Left lung (tissue), 10 donors: ENCODE results near the gene IMPA2. TPM values are rescaled to one million over a fixed set of nuclear protein-coding genes. Genes with fewer than 3 reads are reported as not detected.

Source experiments
- ATAC-seq: fragments of 200-7000 bp; cut with Tn5 transposase; one replicate; pipeline ENCODE4 v1.9.1; 2020; ENCODE audit warnings: moderate library complexity
- DNase-seq, 4 donors: peaks; one replicate each; pipeline ENCODE4 v3.0.0-alpha.2; 2013 to 2020
- H3K27ac ChIP-seq, 2 donors: fragments of 200-600 bp; sonication (generic) in 1 of 2; one replicate each; pipeline versions ENCODE4 v1.5.0 to v1.8.0; 2020 to 2021
- H3K27me3 ChIP-seq, 2 donors: fragments of 200-600 bp; sonication (generic) in 1 of 2; one replicate each; pipeline versions ENCODE4 v1.5.0 to v1.8.0; 2020 to 2021
- H3K36me3 ChIP-seq, 2 donors: fragments of 200-600 bp; sonication (generic) in 1 of 2; one replicate each; pipeline versions ENCODE4 v1.5.0 to v1.8.0; 2020 to 2021
- H3K4me1 ChIP-seq, 2 donors: fragments of 200-600 bp; one replicate each; pipeline ENCODE4 v1.8.0; 2021
- H3K4me3 ChIP-seq, 2 donors: fragments of 200-600 bp; sonication (generic) in 1 of 2; one replicate each; pipeline versions ENCODE4 v1.5.0 to v1.8.0; 2020 to 2021; ENCODE audit warnings: mild to moderate bottlenecking in 1 of 2
- H3K9me3 ChIP-seq, 2 donors: fragments of 200-600 bp; sonication (generic) in 1 of 2; one replicate each; pipeline versions ENCODE4 v1.5.0 to v1.8.0; 2020 to 2021
- CTCF ChIP-seq, 2 donors: fragments of 200-600 bp; sonication (generic) in 1 of 2; IDR thresholded peaks; one replicate each; pipeline versions ENCODE4 v1.5.0 to v1.8.0; 2021; ENCODE audit warnings: antibody characterized with exemption in 2 of 2
- intact Hi-C, 2 donors: fragments of 100-400 bp; cut with DNase I; formaldehyde crosslinking; loops; one replicate each; pipeline versions ENCODE4 v1.11.2 to v1.14.2; 2022
- polyA plus RNA-seq, 6 donors: library from polyadenylated mRNA; unstranded; fragments of 120-200 nt; gene quantifications; one replicate each; pipeline ENCODE4 v1.2.1, GENCODE V29; 2013; ENCODE audit not compliant: insufficient read length in 6 of 6
- total RNA-seq, 2 donors: library from RNA; stranded (reverse); fragmentation: NEBNext Ultra II Directional; extraction: Animal tissue kit (Norgen Biotek cat#: 25700); gene quantifications; one replicate each; pipeline ENCODE4 v1.2.1, GENCODE V29; 2021
- donor health status: DM: no; HTN: yes; CAD: no.
- donor health status: DM: no; HTN: no; CAD: no.

Gene IMPA2
- total and polyA plus RNA-seq, 8 donors = 62.2 to 93.4 (median 82.2) TPM

GRCh38 chr18:12011199-12011956 lies 30.1 kb downstream of the IMPA2 start:
- no peak for TF ChIP-seq CTCF (IDR thresholded peaks at IDR 0.05)
- no peaks in the 10 kb centered on the region for H3K27me3 ChIP-seq
- ATAC-seq = no peak
- H3K9me3 ChIP-seq = no peaks in the 10 kb centered on the region
- peak overlapping the region; percentile 13 to 35 for H3K27ac ChIP-seq
- no peak overlapping the region for H3K4me3 ChIP-seq
- intact Hi-C loops = no loop called here
- no peak for DNase-seq
- peaks cover 27 to 38% of the 10 kb centered on the region in 2 donors for H3K4me1 ChIP-seq
- peaks cover 0 to 93% of the 10 kb centered on the region in 2 donors for H3K36me3 ChIP-seq

- intact Hi-C loops = no loop called here
- Histone ChIP-seq H3K36me3 (peaks cover 0 to 93% of the 10 kb centered on the region in 2 donors), H3K27me3 (no peaks in the 10 kb centered on the region), H3K4me3 (no peak overlapping the region), H3K4me1 (peaks cover 27 to 38% of the 10 kb centered on the region in 2 donors), H3K9me3 (no peaks in the 10 kb centered on the region), H3K27ac (peak overlapping the region; percentile 35 to 60)
- peak; percentile 70 for ATAC-seq
- DNase-seq = peak in 1 of 4 donors; percentile 53
- no peak for TF ChIP-seq CTCF (IDR thresholded peaks at IDR 0.05)
Measured at GRCh38 chr18:12011957-12012549, 30.7 kb downstream of the IMPA2 start.

GRCh38 chr18:12012697-12013096 lies 31.4 kb downstream of the IMPA2 start:
- Histone ChIP-seq H3K27ac (peak overlapping the region; percentile 35 to 60), H3K9me3 (no peaks in the 10 kb centered on the region)

GRCh38 chr18:12013186-12013916 lies 32.0 kb downstream of the IMPA2 start:
- no peak for TF ChIP-seq CTCF (IDR thresholded peaks at IDR 0.05)
- H3K36me3 ChIP-seq = peaks cover 0 to 95% of the 10 kb centered on the region in 2 donors
- intact Hi-C loops = no loop called here
- H3K27ac ChIP-seq = peak overlapping the region; percentile 19 to 35
- DNase-seq (no peak), ATAC-seq (peak; percentile 11)
- H3K27me3 ChIP-seq = no peaks in the 10 kb centered on the region
- peaks cover 27 to 38% of the 10 kb centered on the region in 2 donors for H3K4me1 ChIP-seq
- no peaks in the 10 kb centered on the region for H3K9me3 ChIP-seq
- H3K4me3 ChIP-seq = no peak overlapping the region

More at GRCh38 chr18:12012697-12013096, 31.4 kb downstream of the IMPA2 start:
- TF ChIP-seq CTCF (IDR thresholded peaks at IDR 0.05) = no peak
- peak; percentile 61 for ATAC-seq
- intact Hi-C loops = no loop called here
- Histone ChIP-seq H3K36me3 (peaks cover 0 to 95% of the 10 kb centered on the region in 2 donors), H3K27me3 (no peaks in the 10 kb centered on the region), H3K4me3 (no peak overlapping the region), H3K4me1 (peaks cover 27 to 38% of the 10 kb centered on the region in 2 donors)
- DNase-seq = no peak

- TF ChIP-seq CTCF (IDR thresholded peaks at IDR 0.05) = no peak
- DNase-seq (no peak), ATAC-seq (no peak)
- Histone ChIP-seq H3K27me3 (no peaks in the 10 kb centered on the region), H3K9me3 (no peaks in the 10 kb centered on the region), H3K4me3 (no peak overlapping the region), H3K4me1 (peaks cover 27 to 38% of the 10 kb centered on the region in 2 donors), H3K36me3 (peaks cover 0 to 94% of the 10 kb centered on the region in 2 donors), H3K27ac (peak overlapping the region in 1 of 2 donors; percentile 33)
- intact Hi-C loops = no loop called here
Measured at GRCh38 chr18:12014086-12014485, 32.8 kb downstream of the IMPA2 start.
